Activated naive CD4-positive, alpha-beta T cell treated with Interleukin-2 at 50 U/mL for 16 hours (primary cell): ENCODE measurements around the gene LRRC51.
"Not testable (repeated sequence)": the region's sequence is repeated elsewhere in the genome, so short reads cannot be mapped to it uniquely, and the experiment has no call there.

Source experiments
- DNase-seq: peaks from one replicate; pipeline ENCODE4 v3.0.0-alpha.2; 2020

Gene LRRC51

DNA sequence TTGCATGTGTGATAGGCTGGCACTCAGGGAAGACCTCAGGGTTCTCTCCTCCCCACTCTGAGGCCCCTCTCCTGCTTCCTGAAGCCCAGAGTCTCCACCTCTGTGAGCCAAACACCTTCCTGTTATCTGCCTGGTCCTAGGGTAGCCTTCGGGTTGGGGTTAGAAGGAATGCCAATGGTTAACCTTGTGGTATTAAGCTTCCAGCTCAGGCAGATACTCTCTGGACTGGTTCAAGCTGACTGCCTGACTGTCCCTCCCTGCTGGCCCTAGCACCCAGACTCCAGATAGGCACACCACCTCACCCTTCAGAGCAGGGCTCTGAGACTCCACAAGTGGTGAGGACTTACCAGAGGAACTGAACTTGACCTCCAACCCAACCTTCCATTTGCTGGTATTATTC, 61.9 kb downstream of the LRRC51 start:
- DNase-seq: not testable (repeated sequence)

DNA sequence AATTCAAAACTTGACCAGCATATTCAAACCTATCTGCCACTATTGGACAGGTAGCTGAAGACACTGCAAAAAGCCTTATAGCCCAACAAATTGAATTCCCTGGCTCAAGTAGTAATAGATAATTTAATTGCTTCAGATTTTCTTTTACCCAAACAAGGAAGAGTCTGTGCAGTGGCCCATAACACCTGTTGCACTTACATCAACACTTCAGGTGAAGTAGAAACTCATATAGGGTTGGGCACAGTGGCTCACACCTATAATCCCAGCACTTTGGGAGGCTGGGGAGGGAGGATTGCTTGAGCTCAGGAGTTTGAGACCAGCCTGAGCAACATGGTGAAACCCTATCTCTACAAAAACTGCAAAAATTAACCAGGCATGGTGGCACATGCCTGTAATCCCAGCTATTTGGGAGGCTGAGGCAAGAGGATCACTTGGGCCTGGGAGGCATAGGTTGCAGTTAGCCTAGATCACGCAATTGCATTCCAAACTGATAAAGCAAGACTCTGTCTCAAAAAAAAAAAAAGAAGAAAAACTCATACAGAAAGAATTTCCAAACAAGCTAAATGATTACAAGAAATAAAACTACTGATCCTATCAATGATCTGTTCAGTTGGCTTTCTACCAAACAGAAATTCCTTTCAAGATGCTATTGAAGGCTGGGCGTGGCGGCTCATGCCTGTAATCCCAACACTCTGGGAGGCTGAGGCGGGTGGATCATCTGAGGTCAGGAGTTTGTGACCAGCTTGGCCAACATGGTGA, 64.3 kb downstream of the LRRC51 start:
- DNase-seq: no peak
